Activated gamma-delta T cell (primary cell): ENCODE data around the gene S100A6.
"Not testable (repeated sequence)": the region's sequence is repeated elsewhere in the genome, so short reads cannot be mapped to it uniquely, and the experiment has no call there.

Experiments
- DNase-seq: peaks from one replicate; lab custom pipeline; 2025; lab: John Stamatoyannopoulos, UW

The S100A6 gene

GRCh38 chr1:153531638-153532037 lies 4.2 kb downstream of the S100A6 start:
- no peak for DNase-seq

GRCh38 chr1:153527683-153528040 lies 8.1 kb downstream of the S100A6 start:
- DNase-seq = no peak

DNA sequence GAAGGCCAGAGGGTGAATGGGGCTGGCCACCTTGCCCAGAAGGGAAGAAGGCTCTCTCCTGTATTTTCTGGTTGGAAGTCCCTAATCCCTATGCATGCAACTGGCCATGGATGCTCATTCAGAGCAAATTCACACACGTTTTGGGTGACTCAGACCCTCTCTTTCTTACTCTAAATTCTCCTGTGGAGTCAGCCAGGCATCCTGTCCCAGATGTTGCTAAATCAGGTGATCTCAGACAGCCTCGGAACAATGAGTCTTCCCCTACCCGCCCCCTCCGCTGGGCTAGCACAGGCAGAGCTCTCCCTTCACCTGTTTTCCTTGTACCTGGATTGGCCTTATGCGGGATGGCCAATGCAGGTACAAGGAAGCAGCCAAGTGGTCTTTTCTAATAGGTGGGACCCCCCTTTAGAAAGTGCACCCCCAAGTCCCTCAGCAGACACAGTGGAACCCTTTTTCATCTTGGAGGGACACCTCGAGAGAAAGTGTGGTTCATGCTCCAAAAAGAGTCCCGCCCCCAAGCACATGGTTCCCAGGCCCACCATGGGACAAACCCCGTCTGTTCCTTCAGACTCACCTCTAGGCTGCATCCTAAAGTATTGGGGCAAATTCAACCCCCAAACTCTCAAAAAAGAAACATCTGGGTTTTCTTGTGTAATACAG lies 8.6 kb downstream of the S100A6 start:
- DNase-seq = no peak

DNA sequence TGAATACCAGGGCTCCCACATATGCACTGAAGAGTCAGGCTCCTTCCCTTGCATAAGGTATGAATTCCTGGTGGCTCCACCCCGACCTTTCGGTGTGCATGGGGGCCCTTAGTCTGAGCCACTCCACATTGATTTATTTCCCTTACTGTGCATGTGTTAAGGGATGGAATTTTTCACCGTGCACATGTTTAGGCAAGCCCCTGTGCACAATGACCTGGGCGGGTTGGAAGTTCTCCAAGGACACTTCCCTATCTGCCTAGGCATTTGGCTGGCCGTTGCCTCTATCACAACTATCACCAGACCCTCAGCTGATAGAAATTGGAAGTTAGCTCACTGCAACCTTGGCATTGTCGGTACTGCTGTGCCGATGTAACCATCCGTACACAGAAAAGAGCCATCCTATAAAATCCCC lies 9.7 kb downstream of the S100A6 start:
- no peak for DNase-seq

DNA sequence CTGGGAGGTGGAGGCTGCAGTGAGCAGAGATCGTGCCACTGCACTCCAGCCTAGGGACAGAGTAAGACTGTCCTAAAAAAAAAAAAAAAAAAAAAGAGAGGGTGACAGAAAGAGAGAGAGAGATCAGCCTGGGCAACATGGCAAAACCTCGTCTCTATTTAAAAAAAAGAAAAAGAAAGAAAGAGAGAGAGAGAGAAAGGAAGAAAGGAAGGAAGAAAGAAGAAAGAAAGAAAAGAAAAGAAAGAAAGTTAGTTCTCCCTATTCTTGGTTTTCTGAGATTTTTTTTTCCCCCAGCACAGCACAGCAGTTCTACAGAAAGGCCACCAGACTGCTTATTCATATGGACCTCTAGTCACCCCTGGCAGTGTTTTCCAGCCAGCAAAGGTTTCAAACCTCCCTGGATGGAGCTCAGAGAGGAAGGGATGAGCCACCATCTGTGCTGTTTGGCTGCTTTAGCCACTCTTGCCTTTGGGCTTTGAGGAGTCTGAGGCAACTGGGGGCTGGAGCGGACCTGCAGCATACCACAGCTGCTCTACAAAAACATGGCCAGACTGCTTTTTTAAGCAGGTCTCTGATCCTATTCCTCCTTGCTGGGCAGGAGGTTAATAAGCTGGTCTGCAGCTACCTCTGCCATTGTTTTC lies 10.6 kb downstream of the S100A6 start:
- DNase-seq = no peak

DNA sequence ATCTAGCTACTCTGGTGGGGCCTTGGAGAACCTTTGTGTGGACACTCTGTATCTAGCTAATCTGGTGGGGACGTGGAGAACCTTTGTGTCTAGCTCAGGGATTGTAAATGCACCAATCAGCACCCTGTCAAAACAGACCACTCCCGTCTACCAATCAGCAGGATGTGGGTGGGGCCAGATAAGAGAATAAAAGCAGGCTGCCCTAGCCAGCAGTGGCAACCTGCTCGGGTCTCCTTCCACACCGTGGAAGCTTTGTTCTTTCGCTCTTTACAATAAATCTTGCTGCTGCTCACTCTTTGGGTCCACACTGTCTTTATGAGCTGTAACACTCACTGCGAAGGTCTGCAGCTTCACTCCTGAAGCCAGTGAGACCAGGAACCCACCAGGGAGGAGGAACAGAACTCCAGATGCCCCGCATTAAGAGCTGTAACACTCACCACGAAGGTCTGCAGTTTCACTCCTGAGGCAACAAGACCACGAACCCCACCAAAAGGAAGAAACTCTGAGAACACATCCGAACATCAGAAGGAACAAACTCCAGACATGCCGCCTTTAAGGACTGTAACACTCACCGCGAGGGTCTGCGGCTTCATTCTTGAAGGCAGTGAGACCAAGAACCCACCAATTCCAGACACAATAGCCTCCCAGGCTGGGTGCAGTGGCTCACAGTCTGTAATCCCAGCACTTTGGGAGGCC lies 13.3 kb downstream of the S100A6 start:
- DNase-seq = not testable (repeated sequence)

GRCh38 chr1:153521808-153522207 lies 14.0 kb downstream of the S100A6 start:
- not testable (repeated sequence) for DNase-seq

DNA sequence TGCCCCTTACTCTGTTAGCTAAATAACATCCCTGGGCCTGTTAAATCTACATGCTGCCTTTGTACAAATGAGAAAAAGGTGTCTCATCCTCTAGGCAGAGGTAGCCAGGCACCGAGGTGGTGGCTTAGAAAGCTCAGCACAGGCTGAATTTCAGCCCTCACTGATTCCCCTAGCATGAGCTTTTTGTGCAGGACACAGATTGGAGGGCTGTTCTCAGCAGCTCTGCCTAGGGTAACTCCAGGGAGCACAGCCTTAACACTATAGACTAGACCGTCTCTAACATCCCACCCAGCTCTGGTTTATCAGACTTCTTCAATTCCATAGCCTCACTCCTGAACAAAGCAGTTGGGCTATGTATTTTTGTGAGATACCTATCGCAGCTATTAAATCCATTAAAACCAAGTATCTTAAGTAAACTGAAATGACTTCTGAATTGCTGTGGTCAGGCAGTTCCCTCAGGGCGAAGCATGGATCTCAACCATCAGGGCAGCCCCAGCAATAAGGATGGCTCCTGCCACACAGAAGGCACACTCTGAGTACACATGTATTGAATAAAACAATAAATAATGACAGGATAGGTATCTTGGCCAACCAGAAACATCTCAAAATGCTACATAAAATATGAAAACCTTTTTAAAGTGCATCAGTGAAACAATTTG lies 14.8 kb downstream of the S100A6 start:
- no peak for DNase-seq

- not testable (repeated sequence) for DNase-seq
These were observed 15.6 kb downstream of the S100A6 start for GRCh38 chr1:153520137-153520691.

DNA sequence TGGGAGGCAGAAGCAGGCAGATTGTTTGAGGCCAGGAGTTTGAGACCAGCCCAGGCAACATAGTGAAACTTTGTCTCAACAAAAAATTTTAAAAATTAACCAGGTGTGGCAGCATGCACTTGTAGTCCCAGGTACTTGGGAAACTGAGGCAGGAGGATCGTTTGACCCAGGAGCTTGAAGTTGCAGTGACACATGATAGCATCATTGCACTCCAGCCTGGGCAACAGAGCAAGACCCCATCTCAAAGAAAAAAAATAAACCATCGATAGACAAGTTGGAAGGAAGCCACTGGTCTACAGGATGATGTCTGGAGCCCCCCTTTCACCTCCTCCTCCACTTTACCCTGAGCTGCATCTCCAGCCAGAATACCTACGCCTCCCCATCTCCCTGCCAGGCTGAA lies 16.5 kb downstream of the S100A6 start:
- no peak for DNase-seq

GRCh38 chr1:153515504-153516394 lies 20.0 kb downstream of the S100A6 start:
- no peak for DNase-seq

DNA sequence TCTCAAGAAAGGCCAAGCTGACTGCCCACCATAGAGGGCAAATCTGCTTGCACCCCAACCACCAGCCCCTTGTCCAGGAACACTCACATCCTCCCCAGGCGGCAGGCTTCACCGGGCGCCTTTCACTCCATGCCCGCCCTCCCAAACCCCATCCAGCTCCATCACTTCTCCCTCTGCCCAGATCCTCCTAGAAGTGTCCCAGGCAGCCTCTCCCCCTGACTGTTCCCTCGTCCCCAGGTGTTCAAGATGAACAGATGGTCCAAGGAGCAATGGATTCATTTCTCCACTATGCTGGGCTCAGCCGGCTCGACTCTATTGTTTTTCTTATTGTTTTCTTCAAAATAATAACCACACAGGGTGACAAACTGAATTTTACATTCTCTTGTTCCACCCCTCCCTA lies 22.1 kb downstream of the S100A6 start:
- no peak for DNase-seq

GRCh38 chr1:153513023-153513422 lies 22.8 kb downstream of the S100A6 start:
- DNase-seq = no peak

DNA sequence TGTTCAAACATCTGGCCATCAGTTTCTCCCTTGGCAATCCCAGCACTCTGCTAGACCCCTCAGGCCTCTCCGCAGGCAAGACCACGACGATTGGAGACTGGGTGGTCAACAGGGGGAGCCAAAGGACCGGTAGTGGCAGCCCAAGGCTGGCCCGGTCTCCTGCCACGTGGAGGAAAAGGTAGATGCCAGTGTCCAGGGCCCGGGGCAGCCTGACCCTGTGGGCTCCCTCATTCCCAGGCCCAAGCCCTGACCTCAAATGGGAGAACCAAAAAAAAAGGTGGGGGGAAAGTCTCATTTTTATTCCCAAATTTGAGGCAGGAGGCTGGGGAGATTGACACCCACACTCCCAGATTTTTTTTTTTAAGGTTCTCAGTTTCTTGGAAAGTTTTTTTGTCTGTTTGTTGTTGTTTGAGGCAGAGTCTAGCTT lies 24.8 kb downstream of the S100A6 start:
- DNase-seq = no peak

DNA sequence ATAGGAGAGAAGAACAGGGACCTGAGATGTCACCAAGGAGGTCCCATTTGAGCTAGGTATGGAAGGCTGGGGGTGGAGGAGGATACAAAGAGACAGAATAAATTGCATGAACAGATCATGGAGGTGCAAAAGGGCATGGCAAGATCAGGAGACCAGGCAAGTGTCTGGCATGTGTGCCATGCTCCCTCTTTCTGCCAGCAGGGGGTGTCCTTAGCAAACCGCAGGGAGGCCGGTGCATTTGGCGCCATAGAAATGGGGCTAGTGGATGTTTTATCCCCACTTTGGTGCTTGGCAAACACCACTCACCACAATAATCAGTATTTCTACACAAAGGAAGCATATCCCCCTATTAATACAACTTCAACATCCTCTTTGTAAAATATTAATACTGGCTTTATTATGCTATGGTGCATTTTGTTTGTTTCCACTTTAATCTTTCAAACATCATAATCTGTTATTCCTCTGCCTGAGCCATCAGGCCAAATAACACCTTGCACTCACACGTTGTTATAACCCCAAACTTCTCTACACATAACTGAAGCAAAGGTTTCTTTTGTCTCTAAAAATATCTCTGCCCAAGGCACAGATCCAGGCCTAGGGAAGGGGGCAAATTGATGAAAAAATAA lies 25.9 kb downstream of the S100A6 start:
- DNase-seq = no peak

GRCh38 chr1:153509036-153509435 lies 26.8 kb downstream of the S100A6 start:
- no peak for DNase-seq

GRCh38 chr1:153507926-153508583 lies 27.7 kb downstream of the S100A6 start:
- DNase-seq = no peak

GRCh38 chr1:153506831-153507413 lies 28.9 kb downstream of the S100A6 start:
- DNase-seq = no peak

- no peak for DNase-seq
These were observed 29.4 kb downstream of the S100A6 start for GRCh38 chr1:153506386-153506785.

- no peak for DNase-seq
These were observed 30.2 kb downstream of the S100A6 start for GRCh38 chr1:153505576-153505975.
